K562 (cell line): ENCODE data around the gene KLK6. TPM values are rescaled to one million over a fixed set of nuclear protein-coding genes. Genes with fewer than 3 reads are reported as not detected.

Experiments used
- NCOA1 ChIP-seq: fragments of 450-650 bp; IDR thresholded peaks from 2 replicates; pipeline ENCODE4 v1.6.1; 2016; ENCODE audit warnings: low read depth
- PCBP2 ChIP-seq: fragments of 200-400 bp; formaldehyde crosslinking; IDR thresholded peaks from 2 replicates; pipeline ENCODE4 v1.6.1; 2018; ENCODE audit warnings: low read length, low read depth, mild to moderate bottlenecking, moderate library complexity; ENCODE audit not compliant: poor library complexity, severe bottlenecking
- ZC3H4 ChIP-seq: sonication (generic); formaldehyde crosslinking; IDR thresholded peaks from 2 replicates; pipeline ENCODE4 v1.9.0; 2021; ENCODE audit warnings: missing genetic modification reagents, borderline replicate concordance
- polyA plus RNA-seq, 8 experiments: library from polyadenylated mRNA; depleted of rRNA in 4 of 8; stranded (reverse) in 5 of 8; unstranded in 3 of 8; fragments of >200 nt; fragmentation: Nextera tagmentation in 2 of 8; fragmentation: Illumina TruSeq in 1 of 8; extraction: Ambion mirVana in 2 of 8; extraction: Trizol in 1 of 8; gene quantifications; 2 replicates each; pipeline versions ENCODE4 v1.2.1 to v1.2.3, GENCODE V29; 2011 to 2014; ENCODE audit warnings: inconsistent platforms in 1 of 8, missing spikeins in 1 of 8
- total RNA-seq, 7 experiments: library from RNA; depleted of rRNA in 6 of 7; stranded (reverse); fragments of >200 nt in 6 of 7; fragmentation: Illumina TruSeq in 2 of 7; extraction: Trizol in 2 of 7; gene quantifications; 2 replicates each; pipeline versions ENCODE4 v1.2.1 to v1.2.3, GENCODE V29; 2011 to 2021; ENCODE audit warnings: low replicate concordance in 1 of 7
- TF ChIP-seq, protein P1 (sequence below): fragments of 450-650 bp; IDR thresholded peaks from 2 replicates; pipeline ENCODE4 v1.6.1; 2016; ENCODE audit warnings: antibody characterized with exemption
- TF ChIP-seq, protein P2 (sequence below), 2 experiments: fragments of 450-650 bp in 1 of 2; sonication (generic) in 1 of 2; formaldehyde crosslinking in 1 of 2; IDR thresholded peaks in 1 of 2; conservative IDR thresholded peaks in 1 of 2; 2 replicates each; pipeline versions ENCODE4 v1.6.1 to v1.8.1; 2016 to 2023; ENCODE audit warnings: mild to moderate bottlenecking in 2 of 2, moderate library complexity in 2 of 2, inconsistent platforms in 1 of 2, missing genetic modification reagents in 1 of 2

The KLK6 gene
- total and polyA plus RNA-seq, 9 of the 15 experiments (the other 6 are each of a cell fraction or from before 2014, with no cell fraction given): not detected

DNA sequence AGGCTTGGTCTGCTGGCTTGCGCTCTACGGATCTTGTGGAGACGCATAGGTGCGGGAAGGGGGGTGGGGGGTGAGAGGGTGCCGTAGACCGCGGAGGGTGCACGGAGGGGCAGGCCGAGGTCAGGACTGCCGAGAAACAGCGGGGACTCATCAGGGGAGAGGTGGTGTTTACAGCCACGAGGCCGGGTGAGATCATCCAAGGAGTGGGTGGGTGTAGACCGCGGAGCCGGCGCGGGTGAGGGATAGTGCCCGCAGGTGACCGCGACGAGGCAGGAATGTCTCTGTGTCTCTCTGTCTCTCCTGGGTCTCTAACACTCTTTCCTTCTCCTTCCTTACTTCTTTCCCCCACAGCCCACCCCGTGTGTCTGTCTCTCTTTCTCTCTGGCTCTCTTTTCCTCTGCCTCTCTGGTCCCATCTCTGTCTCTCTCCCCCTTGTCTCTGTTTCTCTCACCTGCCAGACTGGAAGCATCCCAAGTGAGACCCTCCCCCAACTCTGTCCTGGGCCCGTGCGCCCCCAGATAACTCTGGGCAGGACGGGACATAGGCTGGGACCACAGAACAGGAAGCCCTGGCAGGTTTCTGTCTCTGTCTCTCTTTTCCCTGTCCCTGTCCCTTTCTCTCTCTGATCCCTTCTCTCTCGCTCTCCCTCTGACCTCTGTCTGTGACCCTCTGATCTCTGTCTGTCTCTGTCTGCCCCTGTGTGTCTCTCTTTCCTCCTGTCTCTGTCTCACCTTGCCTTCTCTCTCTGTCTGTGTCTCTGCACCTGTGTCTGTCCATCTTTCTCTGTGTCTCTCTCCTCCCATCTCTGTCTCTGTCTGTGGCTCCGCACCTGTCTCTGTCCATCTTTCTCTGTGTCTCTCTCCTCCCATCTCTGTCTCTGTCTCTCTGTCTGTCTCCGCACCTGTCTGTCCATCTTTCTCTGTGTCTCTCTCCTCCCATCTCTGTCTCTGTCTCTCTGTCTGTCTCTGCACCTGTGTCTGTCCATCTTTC lies 56.4 kb downstream of the KLK6 start (continued):
- TF ChIP-seq, protein P1, sequence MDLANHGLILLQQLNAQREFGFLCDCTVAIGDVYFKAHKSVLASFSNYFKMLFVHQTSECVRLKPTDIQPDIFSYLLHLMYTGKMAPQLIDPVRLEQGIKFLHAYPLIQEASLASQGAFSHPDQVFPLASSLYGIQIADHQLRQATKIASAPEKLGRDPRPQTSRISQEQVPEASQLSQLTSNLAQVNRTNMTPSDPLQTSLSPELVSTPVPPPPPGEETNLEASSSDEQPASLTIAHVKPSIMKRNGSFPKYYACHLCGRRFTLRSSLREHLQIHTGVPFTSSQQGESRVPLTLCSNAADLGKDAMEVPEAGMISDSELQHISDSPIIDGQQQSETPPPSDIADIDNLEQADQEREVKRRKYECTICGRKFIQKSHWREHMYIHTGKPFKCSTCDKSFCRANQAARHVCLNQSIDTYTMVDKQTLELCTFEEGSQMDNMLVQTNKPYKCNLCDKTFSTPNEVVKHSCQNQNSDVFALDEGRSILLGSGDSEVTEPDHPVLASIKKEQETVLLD: no peak
- TF ChIP-seq, protein P2, sequence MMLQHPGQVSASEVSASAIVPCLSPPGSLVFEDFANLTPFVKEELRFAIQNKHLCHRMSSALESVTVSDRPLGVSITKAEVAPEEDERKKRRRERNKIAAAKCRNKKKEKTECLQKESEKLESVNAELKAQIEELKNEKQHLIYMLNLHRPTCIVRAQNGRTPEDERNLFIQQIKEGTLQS (IDR thresholded peaks at IDR 0.05): peak; percentile 60
- TF ChIP-seq, protein P2 (CRISPR knock-in tag; conservative IDR thresholded peaks at IDR 0.05): no peak
- TF ChIP-seq ZC3H4 (no peak), NCOA1 (no peak), PCBP2 (no peak)
